HepG2 (cell line): ENCODE data around the gene AKAP14. TPM values are rescaled to one million over a fixed set of nuclear protein-coding genes. Genes with fewer than 3 reads are reported as not detected.
A peak's percentile ranks its signal among the peaks of the same experiment; 100 is the strongest.

Experiments used
- BHLHE40 ChIP-seq: IDR thresholded peaks from 2 replicates; pipeline ENCODE4 v1.6.1; 2011; ENCODE audit warnings: low read length, improper control_type of control experiment
- CBX5 ChIP-seq: sonication (generic); formaldehyde crosslinking; IDR thresholded peaks from 2 replicates; pipeline ENCODE4 v1.4.0; 2020; ENCODE audit warnings: missing genetic modification reagents, borderline replicate concordance
- IRF2 ChIP-seq: IDR thresholded peaks from 2 replicates; pipeline ENCODE4 v1.6.1; 2018; ENCODE audit warnings: missing genetic modification reagents, missing compliant biosample characterization
- KDM3A ChIP-seq: IDR thresholded peaks from 2 replicates; pipeline ENCODE4 v1.6.1; 2018; ENCODE audit warnings: low read depth, missing compliant biosample characterization
- KLF9 ChIP-seq: IDR thresholded peaks from 2 replicates; pipeline ENCODE4 v1.6.1; 2016; ENCODE audit warnings: low read depth
- MAFF ChIP-seq: IDR thresholded peaks from 2 replicates; pipeline ENCODE4 v1.6.1; 2011; ENCODE audit warnings: low read depth, low read length, improper control_type of control experiment
- NR3C1 ChIP-seq: sonication (generic); formaldehyde crosslinking; IDR thresholded peaks from 2 replicates; pipeline ENCODE4 v1.4.0; 2020; ENCODE audit warnings: missing genetic modification reagents
- RFX1 ChIP-seq: fragments of 450-650 bp; IDR thresholded peaks from 2 replicates; pipeline ENCODE4 v1.6.1; 2017
- RFX5 ChIP-seq: IDR thresholded peaks from 2 replicates; pipeline ENCODE4 v1.6.1; 2011; ENCODE audit warnings: low read depth, low read length, improper control_type of control experiment
- RNF219 ChIP-seq: sonication (generic); formaldehyde crosslinking; IDR thresholded peaks from 2 replicates; pipeline ENCODE4 v1.5.0; 2020; ENCODE audit warnings: mild to moderate bottlenecking, missing genetic modification reagents
- SRF ChIP-seq: IDR thresholded peaks from 2 replicates; pipeline ENCODE4 v1.6.1; 2011; ENCODE audit warnings: mild to moderate bottlenecking, low read depth, low read length, moderate library complexity
- TFAP4 ChIP-seq: sonication (generic); IDR thresholded peaks from 2 replicates; pipeline ENCODE4 v1.6.1; 2016; ENCODE audit warnings: low read depth, borderline replicate concordance
- ZBTB26 ChIP-seq: IDR thresholded peaks from 2 replicates; pipeline ENCODE4 v1.6.1; 2016; ENCODE audit warnings: missing compliant biosample characterization, missing genetic modification reagents, borderline replicate concordance
- ZBTB44 ChIP-seq: sonication (generic); formaldehyde crosslinking; IDR thresholded peaks from 2 replicates; pipeline ENCODE4 v1.4.0; 2020; ENCODE audit warnings: missing genetic modification reagents
- ZNF180 ChIP-seq: sonication (generic); formaldehyde crosslinking; IDR thresholded peaks from 2 replicates; pipeline ENCODE4 v1.4.0; 2020; ENCODE audit warnings: low read depth, missing genetic modification reagents, borderline replicate concordance
- ZNF230 ChIP-seq: sonication (generic); formaldehyde crosslinking; IDR thresholded peaks from 2 replicates; pipeline ENCODE4 v1.4.0; 2020; ENCODE audit warnings: mild to moderate bottlenecking, missing genetic modification reagents
- ZNF501 ChIP-seq: sonication (generic); formaldehyde crosslinking; IDR thresholded peaks from 2 replicates; pipeline ENCODE4 v1.5.1; 2020; ENCODE audit warnings: mild to moderate bottlenecking, moderate library complexity, missing genetic modification reagents
- ZNF709 ChIP-seq: sonication (generic); formaldehyde crosslinking; IDR thresholded peaks from 2 replicates; pipeline ENCODE4 v1.5.0; 2020; ENCODE audit warnings: mild to moderate bottlenecking, missing genetic modification reagents
- polyA plus RNA-seq, 8 experiments: library from polyadenylated mRNA; depleted of rRNA in 3 of 8; stranded (reverse) in 7 of 8; unstranded in 1 of 8; fragments of >200 nt; fragmentation: Illumina TruSeq in 4 of 8; extraction: Trizol in 4 of 8; gene quantifications; 2 replicates each; pipeline versions ENCODE4 v1.2.1 to v1.2.3, GENCODE V29; 2011 to 2016; ENCODE audit warnings: low read depth in 4 of 8, missing spikeins in 1 of 8, mixed read lengths in 1 of 8; ENCODE audit not compliant: insufficient read depth in 1 of 8
- total RNA-seq, 5 experiments: library from RNA; depleted of rRNA; stranded (reverse); fragments of >200 nt; fragmentation: Illumina TruSeq; extraction: Trizol; gene quantifications; 2 replicates each; pipeline ENCODE4 v1.2.3, GENCODE V29; 2016; ENCODE audit warnings: low read depth in 1 of 5
- TF ChIP-seq, protein P1 (sequence below): sonication (generic); formaldehyde crosslinking; IDR thresholded peaks from 2 replicates; pipeline ENCODE4 v1.9.0; 2021; ENCODE audit warnings: missing genetic modification reagents, borderline replicate concordance

The AKAP14 gene
- total and polyA plus RNA-seq, 2 of the 13 experiments (the other 11 are each of a cell fraction or from before 2014, with no cell fraction given), result 0.20 to 1.7 TPM

- no peak for TF ChIP-seq RNF219 (CRISPR knock-in tag)
- no peak for TF ChIP-seq KLF9 (CRISPR knock-in tag)
- no peak for TF ChIP-seq ZBTB26 (CRISPR knock-in tag)
- TF ChIP-seq, protein P1, sequence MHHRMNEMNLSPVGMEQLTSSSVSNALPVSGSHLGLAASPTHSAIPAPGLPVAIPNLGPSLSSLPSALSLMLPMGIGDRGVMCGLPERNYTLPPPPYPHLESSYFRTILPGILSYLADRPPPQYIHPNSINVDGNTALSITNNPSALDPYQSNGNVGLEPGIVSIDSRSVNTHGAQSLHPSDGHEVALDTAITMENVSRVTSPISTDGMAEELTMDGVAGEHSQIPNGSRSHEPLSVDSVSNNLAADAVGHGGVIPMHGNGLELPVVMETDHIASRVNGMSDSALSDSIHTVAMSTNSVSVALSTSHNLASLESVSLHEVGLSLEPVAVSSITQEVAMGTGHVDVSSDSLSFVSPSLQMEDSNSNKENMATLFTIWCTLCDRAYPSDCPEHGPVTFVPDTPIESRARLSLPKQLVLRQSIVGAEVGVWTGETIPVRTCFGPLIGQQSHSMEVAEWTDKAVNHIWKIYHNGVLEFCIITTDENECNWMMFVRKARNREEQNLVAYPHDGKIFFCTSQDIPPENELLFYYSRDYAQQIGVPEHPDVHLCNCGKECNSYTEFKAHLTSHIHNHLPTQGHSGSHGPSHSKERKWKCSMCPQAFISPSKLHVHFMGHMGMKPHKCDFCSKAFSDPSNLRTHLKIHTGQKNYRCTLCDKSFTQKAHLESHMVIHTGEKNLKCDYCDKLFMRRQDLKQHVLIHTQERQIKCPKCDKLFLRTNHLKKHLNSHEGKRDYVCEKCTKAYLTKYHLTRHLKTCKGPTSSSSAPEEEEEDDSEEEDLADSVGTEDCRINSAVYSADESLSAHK (CRISPR knock-in tag), result no peak
- no peak for TF ChIP-seq ZBTB44 (CRISPR knock-in tag)
- TF ChIP-seq RFX1, result peak; percentile 65
- TF ChIP-seq TFAP4, result no peak; the same call in 1 of the 2 replicates
- peak; percentile 65; the same call in 1 of the 2 replicates for TF ChIP-seq IRF2 (CRISPR knock-in tag)
- no peak for TF ChIP-seq ZNF709 (CRISPR knock-in tag)
- peak; percentile 35; the same call in 1 of the 2 replicates for TF ChIP-seq KDM3A (CRISPR knock-in tag)
- TF ChIP-seq SRF, result peak; percentile 67; the same call in 1 of the 2 replicates
- no peak for TF ChIP-seq BHLHE40
- TF ChIP-seq ZNF230 (CRISPR knock-in tag), result no peak
- TF ChIP-seq NR3C1, result no peak
- TF ChIP-seq RFX5, result no peak
- TF ChIP-seq CBX5 (CRISPR knock-in tag), result no peak; the same call in 1 of the 2 replicates
- no peak for TF ChIP-seq ZNF180 (CRISPR knock-in tag)
- no peak for TF ChIP-seq MAFF
- 0 out of 2 replicates have a peak, but pooled peaks have one; percentile 28 for TF ChIP-seq ZNF501 (CRISPR knock-in tag)
These were observed 47.7 kb downstream of the AKAP14 start, which contains the start of gene NKAP (continued) for GRCh38 chrX:119943185-119943988.
